Fibroblast of lung (primary cell): ENCODE results near the gene CACNA2D3. TPM values are rescaled to one million over a fixed set of nuclear protein-coding genes. Genes with fewer than 3 reads are reported as not detected.

ENCODE experiments used
- DNase-seq, 2 donors: peaks; one replicate each; pipeline versions ENCODE4 v3.0.0 to v3.0.0-alpha.2; 2010; ENCODE audit warnings: low read depth in 2 of 2
- H2AFZ ChIP-seq: 2 replicates; pipeline ENCODE4 v1.5.1; 2012; ENCODE audit warnings: low read length, control low read depth, inconsistent platforms
- H3K27ac ChIP-seq: 2 replicates; pipeline ENCODE4 v1.5.1; 2011; ENCODE audit warnings: low read length, control low read depth; ENCODE audit not compliant: insufficient read depth
- H3K27me3 ChIP-seq: 2 replicates; pipeline ENCODE4 v1.5.1; 2011; ENCODE audit warnings: mild to moderate bottlenecking, low read length; ENCODE audit not compliant: control insufficient read depth, insufficient read depth
- H3K36me3 ChIP-seq: 2 replicates; pipeline ENCODE4 v1.5.1; 2011; ENCODE audit warnings: low read length; ENCODE audit not compliant: control insufficient read depth, insufficient read depth
- H3K4me1 ChIP-seq: 2 replicates; pipeline ENCODE4 v1.5.1; 2011; ENCODE audit warnings: low read length; ENCODE audit not compliant: control insufficient read depth, insufficient read depth; ENCODE audit errors: extremely low read depth
- H3K4me2 ChIP-seq: 2 replicates; pipeline ENCODE4 v1.5.1; 2011; ENCODE audit warnings: low read length, control low read depth; ENCODE audit not compliant: insufficient read depth; ENCODE audit errors: extremely low read depth
- H3K4me3 ChIP-seq, 4 experiments: fragments of 200-600 bp in 1 of 4; sonication (generic) in 1 of 4; replicated peaks in 1 of 4; 2 replicates each; pipeline ENCODE4 v1.5.1; 2011 to 2016; ENCODE audit warnings: low read length in 4 of 4, low read depth in 3 of 4, mild to moderate bottlenecking in 3 of 4, control low read depth in 2 of 4, inconsistent platforms in 1 of 4, mixed read lengths in 1 of 4; ENCODE audit not compliant: insufficient read depth in 1 of 4; ENCODE audit errors: control extremely low read depth in 1 of 4
- H3K79me2 ChIP-seq: 2 replicates; pipeline ENCODE4 v1.5.1; 2012; ENCODE audit warnings: mild to moderate bottlenecking, low read length, inconsistent platforms; ENCODE audit not compliant: control insufficient read depth, insufficient read depth
- H3K9ac ChIP-seq: 2 replicates; pipeline ENCODE4 v1.5.1; 2011; ENCODE audit warnings: mild to moderate bottlenecking, low read length, control low read depth; ENCODE audit not compliant: insufficient read depth
- H3K9me3 ChIP-seq: 2 replicates; pipeline ENCODE4 v1.5.1; 2012; ENCODE audit warnings: low read depth, low read length; ENCODE audit not compliant: control insufficient read depth, insufficient read depth
- H4K20me1 ChIP-seq: 2 replicates; pipeline ENCODE4 v1.5.1; 2011; ENCODE audit warnings: low read length; ENCODE audit not compliant: control insufficient read depth, insufficient read depth; ENCODE audit errors: extremely low read depth
- EZH2 ChIP-seq: IDR thresholded peaks from 2 replicates; pipeline ENCODE4 v1.5.1; 2012; ENCODE audit warnings: low read length, control low read depth, mild to moderate bottlenecking; ENCODE audit errors: missing control alignments
- polyA plus RNA-seq, 2 donors: library from polyadenylated mRNA; depleted of rRNA in 1 of 2; stranded (reverse) in 1 of 2; unstranded in 1 of 2; fragments of >200 nt; gene quantifications; 2 replicates each; pipeline ENCODE4 v1.2.1, GENCODE V29; 2011 to 2012; ENCODE audit warnings: missing spikeins in 1 of 2
- total RNA-seq: library from RNA; depleted of rRNA; stranded (reverse); fragments of >200 nt; gene quantifications from 2 replicates; pipeline ENCODE4 v1.2.1, GENCODE V29; 2014
- TF ChIP-seq, protein P1 (sequence below), 2 donors: IDR thresholded peaks in 1 of 2; conservative IDR thresholded peaks in 1 of 2; 1 replicate in 1 of 2; 2 replicates in 1 of 2; pipeline ENCODE4 v1.5.1; 2011 to 2012; ENCODE audit warnings: low read length in 2 of 2, control low read depth in 1 of 2, inconsistent platforms in 1 of 2, low read depth in 1 of 2, mild to moderate bottlenecking in 1 of 2

The CACNA2D3 gene
- total and polyA plus RNA-seq, 2 donors (not counting 1 experiment from before 2014, with no cell fraction given), result 1.8 to 11.5 TPM

DNA sequence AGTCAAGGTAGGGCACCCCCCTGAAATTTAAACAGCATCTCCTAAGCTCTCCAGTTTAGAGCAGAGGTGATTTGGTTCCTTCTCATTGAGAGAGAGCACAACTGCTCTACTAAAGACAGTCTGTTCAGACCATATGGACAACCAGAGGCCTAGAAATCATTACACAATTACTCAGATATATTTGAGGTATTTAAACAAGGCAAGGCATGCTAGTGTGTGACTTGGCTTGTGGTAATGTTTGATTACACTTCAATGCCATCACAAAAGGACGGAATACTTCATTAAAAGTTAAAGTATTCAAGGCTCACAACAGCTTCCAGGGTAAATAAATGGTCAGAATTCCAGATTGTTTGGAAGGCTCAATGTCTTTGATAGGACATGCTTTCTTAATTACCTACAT lies 695.3 kb downstream of the CACNA2D3 start:
- Histone ChIP-seq H3K4me2 (no peak overlapping the region), H3K79me2 (no peaks in the 10 kb centered on the region), H3K4me3 (no peak overlapping the region), H3K4me1 (no peaks in the 10 kb centered on the region), H3K9ac (no peak overlapping the region), H2AFZ (no peak overlapping the region), H3K27ac (no peak overlapping the region), H3K36me3 (no peaks in the 10 kb centered on the region), H4K20me1 (no peaks in the 10 kb centered on the region), H3K9me3 (no peaks in the 10 kb centered on the region), H3K27me3 (no peaks in the 10 kb centered on the region)
- peak in 1 of 2 donors; percentile 79 for DNase-seq
- TF ChIP-seq, protein P1, sequence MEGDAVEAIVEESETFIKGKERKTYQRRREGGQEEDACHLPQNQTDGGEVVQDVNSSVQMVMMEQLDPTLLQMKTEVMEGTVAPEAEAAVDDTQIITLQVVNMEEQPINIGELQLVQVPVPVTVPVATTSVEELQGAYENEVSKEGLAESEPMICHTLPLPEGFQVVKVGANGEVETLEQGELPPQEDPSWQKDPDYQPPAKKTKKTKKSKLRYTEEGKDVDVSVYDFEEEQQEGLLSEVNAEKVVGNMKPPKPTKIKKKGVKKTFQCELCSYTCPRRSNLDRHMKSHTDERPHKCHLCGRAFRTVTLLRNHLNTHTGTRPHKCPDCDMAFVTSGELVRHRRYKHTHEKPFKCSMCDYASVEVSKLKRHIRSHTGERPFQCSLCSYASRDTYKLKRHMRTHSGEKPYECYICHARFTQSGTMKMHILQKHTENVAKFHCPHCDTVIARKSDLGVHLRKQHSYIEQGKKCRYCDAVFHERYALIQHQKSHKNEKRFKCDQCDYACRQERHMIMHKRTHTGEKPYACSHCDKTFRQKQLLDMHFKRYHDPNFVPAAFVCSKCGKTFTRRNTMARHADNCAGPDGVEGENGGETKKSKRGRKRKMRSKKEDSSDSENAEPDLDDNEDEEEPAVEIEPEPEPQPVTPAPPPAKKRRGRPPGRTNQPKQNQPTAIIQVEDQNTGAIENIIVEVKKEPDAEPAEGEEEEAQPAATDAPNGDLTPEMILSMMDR (conservative IDR thresholded peaks at IDR 0.05 in 1 of 2, IDR thresholded peaks at IDR 0.05 in 1 of 2; ENCODE audit: low read depth in 1 of 2, low read length in 2 of 2), result no peak
- no peak for TF ChIP-seq EZH2

DNA sequence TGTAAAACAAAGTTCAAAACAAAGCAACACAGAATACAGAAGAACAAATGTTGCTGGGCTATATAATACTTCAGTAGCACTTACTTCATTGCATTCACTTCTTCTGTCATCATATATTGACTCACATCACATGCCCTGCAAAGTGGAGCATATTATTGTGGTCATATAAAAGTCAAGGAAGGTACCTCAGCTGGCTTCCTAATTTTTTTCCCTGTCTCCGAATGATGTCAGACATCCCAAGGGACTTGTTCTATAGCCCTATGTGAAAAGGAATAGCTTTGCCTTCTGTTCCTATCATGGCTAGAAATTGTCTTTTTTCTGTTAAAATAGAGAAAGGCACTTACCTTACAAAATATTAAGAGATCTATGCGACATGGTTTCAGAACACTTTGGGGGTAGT lies 696.1 kb downstream of the CACNA2D3 start:
- Histone ChIP-seq H2AFZ (no peak overlapping the region), H3K79me2 (no peaks in the 10 kb centered on the region), H3K36me3 (no peaks in the 10 kb centered on the region), H3K4me2 (no peak overlapping the region), H3K4me3 (no peak overlapping the region), H3K27me3 (no peaks in the 10 kb centered on the region), H3K9ac (no peak overlapping the region), H3K27ac (no peak overlapping the region), H3K4me1 (no peaks in the 10 kb centered on the region), H4K20me1 (no peaks in the 10 kb centered on the region), H3K9me3 (no peaks in the 10 kb centered on the region)
- TF ChIP-seq EZH2, result no peak
- TF ChIP-seq, protein P1 (conservative IDR thresholded peaks at IDR 0.05 in 1 of 2, IDR thresholded peaks at IDR 0.05 in 1 of 2; ENCODE audit: low read depth in 1 of 2, low read length in 2 of 2), result no peak
- no peak for DNase-seq

DNA sequence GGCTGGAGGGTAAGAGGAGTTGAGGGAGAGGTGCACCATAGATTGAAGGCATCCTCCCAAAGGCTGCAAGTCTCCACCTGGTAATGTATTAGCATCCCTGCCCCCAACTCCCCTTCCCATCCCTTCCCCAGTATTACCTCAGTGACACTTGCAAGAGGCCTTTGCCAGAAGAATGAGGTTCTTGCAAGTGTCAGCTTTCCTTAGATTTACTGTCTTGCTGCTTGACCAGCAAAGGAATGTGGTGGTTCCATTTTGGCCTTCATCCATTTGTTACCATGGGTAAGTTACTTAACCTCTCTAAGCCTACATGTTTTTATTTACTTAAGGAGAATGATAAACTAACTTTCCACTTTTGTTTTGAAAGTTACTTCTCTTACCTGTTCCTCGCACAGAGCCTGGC lies 696.6 kb downstream of the CACNA2D3 start:
- H3K9me3 ChIP-seq, result no peaks in the 10 kb centered on the region
- H3K27ac ChIP-seq, result no peak overlapping the region
- no peak overlapping the region for H3K4me3 ChIP-seq
- no peaks in the 10 kb centered on the region for H3K36me3 ChIP-seq
- peak in 1 of 2 donors; percentile 47 for DNase-seq
- no peaks in the 10 kb centered on the region for H3K4me1 ChIP-seq
- no peaks in the 10 kb centered on the region for H3K27me3 ChIP-seq
- H2AFZ ChIP-seq, result no peak overlapping the region
- no peaks in the 10 kb centered on the region for H4K20me1 ChIP-seq
- no peak overlapping the region for H3K4me2 ChIP-seq
- no peaks in the 10 kb centered on the region for H3K79me2 ChIP-seq
- TF ChIP-seq EZH2, result no peak
- TF ChIP-seq, protein P1 (conservative IDR thresholded peaks at IDR 0.05 in 1 of 2, IDR thresholded peaks at IDR 0.05 in 1 of 2; ENCODE audit: low read depth in 1 of 2, low read length in 2 of 2), result no peak
- no peak overlapping the region for H3K9ac ChIP-seq
